GM21447 (cell line): ENCODE data around the gene CRB1.

ENCODE experiments used
- ATAC-seq: cut with Tn5 transposase; IDR thresholded peaks from one replicate; pipeline ENCODE4 v1.9.1; 2021; ENCODE audit not compliant: unreplicated experiment

CRB1 gene

GRCh38 chr1:197342044-197342565 lies 74.1 kb downstream of the CRB1 start:
- no peak for ATAC-seq

GRCh38 chr1:197342669-197343068 lies 74.6 kb downstream of the CRB1 start:
- no peak for ATAC-seq

- no peak for ATAC-seq
These were observed 75.7 kb downstream of the CRB1 start for GRCh38 chr1:197343663-197344273.

GRCh38 chr1:197351821-197352440 lies 83.9 kb downstream of the CRB1 start:
- no peak for ATAC-seq

GRCh38 chr1:197355248-197355995 lies 87.4 kb downstream of the CRB1 start:
- ATAC-seq: no peak

- peak; percentile 55 for ATAC-seq
These were observed 88.9 kb downstream of the CRB1 start for GRCh38 chr1:197356723-197357533.

- ATAC-seq: no peak
These were observed 90.9 kb downstream of the CRB1 start for GRCh38 chr1:197358959-197359358.

- ATAC-seq: no peak
These were observed 92.0 kb downstream of the CRB1 start for GRCh38 chr1:197360068-197360467.

GRCh38 chr1:197362871-197363270 lies 94.8 kb downstream of the CRB1 start:
- ATAC-seq: no peak

- ATAC-seq: no peak
These were observed 95.8 kb downstream of the CRB1 start for GRCh38 chr1:197363855-197364254.

GRCh38 chr1:197366996-197367395 lies 98.9 kb downstream of the CRB1 start:
- no peak for ATAC-seq

- no peak for ATAC-seq
These were observed 99.6 kb downstream of the CRB1 start for GRCh38 chr1:197367627-197368026.

- ATAC-seq: no peak
These were observed 106.4 kb downstream of the CRB1 start for GRCh38 chr1:197374428-197374827.

- no peak for ATAC-seq
These were observed 116.4 kb downstream of the CRB1 start for GRCh38 chr1:197384471-197384870.

GRCh38 chr1:197388801-197389200 lies 120.7 kb downstream of the CRB1 start:
- no peak for ATAC-seq

- no peak for ATAC-seq
These were observed 122.8 kb downstream of the CRB1 start for GRCh38 chr1:197390856-197391255.

GRCh38 chr1:197391303-197392226 lies 123.5 kb downstream of the CRB1 start:
- no peak for ATAC-seq

GRCh38 chr1:197392541-197392940 lies 124.5 kb downstream of the CRB1 start:
- ATAC-seq: no peak

GRCh38 chr1:197393105-197393504 lies 125.1 kb downstream of the CRB1 start:
- ATAC-seq: no peak

- no peak for ATAC-seq
These were observed 125.7 kb downstream of the CRB1 start for GRCh38 chr1:197393772-197394171.
